MM.1S (cell line): Measurements from ENCODE around the gene MTCL1.

Source experiments
- DNase-seq: peaks from one replicate; pipeline ENCODE4 v3.0.0-alpha.2; 2015
- H2AFZ ChIP-seq: fragments of 300-600 bp; sonication (generic); 2 replicates; pipeline ENCODE4 v1.6.0; 2016; ENCODE audit warnings: antibody characterized with exemption, low read length
- H3F3A ChIP-seq: fragments of 300-600 bp; sonication (generic); 2 replicates; pipeline ENCODE4 v1.6.1; 2016; ENCODE audit warnings: mild to moderate bottlenecking, antibody characterized with exemption, low read length, moderate library complexity, mixed read lengths; ENCODE audit not compliant: insufficient read depth
- H3K27ac ChIP-seq: fragments of 300-600 bp; sonication (generic); 2 replicates; pipeline ENCODE4 v1.5.1; 2016; ENCODE audit warnings: mild to moderate bottlenecking, low read length
- H3K27me3 ChIP-seq: fragments of 300-600 bp; sonication (generic); replicated peaks from 2 replicates; pipeline ENCODE4 v1.6.0; 2016; ENCODE audit warnings: low read length; ENCODE audit not compliant: insufficient read depth
- H3K36me3 ChIP-seq: fragments of 300-600 bp; sonication (generic); replicated peaks from 2 replicates; pipeline ENCODE4 v1.6.1; 2016; ENCODE audit warnings: mild to moderate bottlenecking, low read length, mixed read lengths; ENCODE audit not compliant: insufficient read depth
- H3K4me1 ChIP-seq: fragments of 300-600 bp; sonication (generic); 2 replicates; pipeline ENCODE4 v1.6.1; 2016; ENCODE audit warnings: low read length, mixed read lengths
- H3K4me2 ChIP-seq: fragments of 300-600 bp; sonication (generic); 2 replicates; pipeline ENCODE4 v1.6.0; 2016; ENCODE audit warnings: low read depth, low read length
- H3K4me3 ChIP-seq: fragments of 300-600 bp; sonication (generic); 2 replicates; pipeline ENCODE4 v1.5.1; 2016; ENCODE audit warnings: low read length, mixed read lengths
- H3K79me2 ChIP-seq: fragments of 300-600 bp; sonication (generic); 2 replicates; pipeline ENCODE4 v1.6.1; 2016; ENCODE audit warnings: mixed run types, low read length, mixed read lengths
- H3K9ac ChIP-seq: fragments of 300-600 bp; sonication (generic); 2 replicates; pipeline ENCODE4 v1.6.1; 2016; ENCODE audit warnings: low read length, mixed read lengths
- H3K9me2 ChIP-seq: fragments of 300-600 bp; sonication (generic); replicated peaks from 2 replicates; pipeline ENCODE4 v1.6.1; 2016; ENCODE audit warnings: mild to moderate bottlenecking, low read length, mixed read lengths; ENCODE audit not compliant: insufficient read depth
- H3K9me3 ChIP-seq: fragments of 300-600 bp; sonication (generic); replicated peaks from 2 replicates; pipeline ENCODE4 v1.6.1; 2016; ENCODE audit warnings: mild to moderate bottlenecking, low read length, mixed read lengths; ENCODE audit not compliant: insufficient read depth
- H4K20me1 ChIP-seq: fragments of 300-600 bp; sonication (generic); 2 replicates; pipeline ENCODE4 v1.6.1; 2016; ENCODE audit warnings: mild to moderate bottlenecking, low read length, moderate library complexity, mixed read lengths; ENCODE audit not compliant: insufficient read depth
- EZH2 ChIP-seq: fragments of 300-600 bp; sonication (generic); optimal IDR thresholded peaks from 2 replicates; pipeline ENCODE3; 2017; ENCODE audit warnings: low read depth, mild to moderate bottlenecking, antibody characterized with exemption, low read length, mixed read lengths
- EZH2phosphoT487 ChIP-seq: fragments of 300-600 bp; sonication (generic); IDR thresholded peaks from 2 replicates; pipeline ENCODE4 v1.6.1; 2018; ENCODE audit warnings: antibody characterized with exemption, low read length
- TF ChIP-seq, protein P1 (sequence below): fragments of 300-600 bp; sonication (generic); IDR thresholded peaks from 2 replicates; pipeline ENCODE4 v1.5.1; 2016; ENCODE audit warnings: antibody characterized with exemption, low read length, mixed read lengths

MTCL1 gene

DNA sequence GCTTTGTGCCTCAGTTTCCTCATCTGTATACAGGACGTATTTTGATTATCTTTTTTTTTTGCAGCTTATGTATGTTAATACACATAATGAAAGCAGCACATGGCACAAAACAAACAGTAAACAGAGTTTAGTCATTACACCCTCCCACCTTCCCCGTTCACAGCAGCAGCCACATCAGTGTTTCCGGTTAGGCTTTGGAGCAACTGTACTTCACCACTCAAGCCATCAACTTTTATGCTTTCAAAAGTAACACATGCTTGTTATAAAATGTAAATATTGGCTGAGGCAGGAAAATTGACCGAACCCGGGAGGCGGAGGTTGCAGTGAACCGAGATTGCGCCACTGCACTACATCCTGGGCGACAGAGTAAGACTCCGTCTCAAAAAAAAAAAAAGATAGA, 117.3 kb downstream of the MTCL1 start:
- Histone ChIP-seq H3K4me3 (no peak overlapping the region), H3K4me1 (no peaks in the 10 kb centered on the region), H2AFZ (no peak overlapping the region), H3K9me3 (no peaks in the 10 kb centered on the region), H3F3A (no peaks in the 10 kb centered on the region), H3K79me2 (no peaks in the 10 kb centered on the region), H3K36me3 (no peaks in the 10 kb centered on the region), H3K27ac (no peak overlapping the region), H3K4me2 (no peak overlapping the region), H3K9ac (no peak overlapping the region), H3K27me3 (no peaks in the 10 kb centered on the region), H3K9me2 (no peaks in the 10 kb centered on the region), H4K20me1 (no peaks in the 10 kb centered on the region)
- TF ChIP-seq EZH2, result no peak
- no peak for TF ChIP-seq EZH2phosphoT487
- TF ChIP-seq, protein P1, sequence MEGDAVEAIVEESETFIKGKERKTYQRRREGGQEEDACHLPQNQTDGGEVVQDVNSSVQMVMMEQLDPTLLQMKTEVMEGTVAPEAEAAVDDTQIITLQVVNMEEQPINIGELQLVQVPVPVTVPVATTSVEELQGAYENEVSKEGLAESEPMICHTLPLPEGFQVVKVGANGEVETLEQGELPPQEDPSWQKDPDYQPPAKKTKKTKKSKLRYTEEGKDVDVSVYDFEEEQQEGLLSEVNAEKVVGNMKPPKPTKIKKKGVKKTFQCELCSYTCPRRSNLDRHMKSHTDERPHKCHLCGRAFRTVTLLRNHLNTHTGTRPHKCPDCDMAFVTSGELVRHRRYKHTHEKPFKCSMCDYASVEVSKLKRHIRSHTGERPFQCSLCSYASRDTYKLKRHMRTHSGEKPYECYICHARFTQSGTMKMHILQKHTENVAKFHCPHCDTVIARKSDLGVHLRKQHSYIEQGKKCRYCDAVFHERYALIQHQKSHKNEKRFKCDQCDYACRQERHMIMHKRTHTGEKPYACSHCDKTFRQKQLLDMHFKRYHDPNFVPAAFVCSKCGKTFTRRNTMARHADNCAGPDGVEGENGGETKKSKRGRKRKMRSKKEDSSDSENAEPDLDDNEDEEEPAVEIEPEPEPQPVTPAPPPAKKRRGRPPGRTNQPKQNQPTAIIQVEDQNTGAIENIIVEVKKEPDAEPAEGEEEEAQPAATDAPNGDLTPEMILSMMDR, result no peak
- DNase-seq, result no peak

DNA sequence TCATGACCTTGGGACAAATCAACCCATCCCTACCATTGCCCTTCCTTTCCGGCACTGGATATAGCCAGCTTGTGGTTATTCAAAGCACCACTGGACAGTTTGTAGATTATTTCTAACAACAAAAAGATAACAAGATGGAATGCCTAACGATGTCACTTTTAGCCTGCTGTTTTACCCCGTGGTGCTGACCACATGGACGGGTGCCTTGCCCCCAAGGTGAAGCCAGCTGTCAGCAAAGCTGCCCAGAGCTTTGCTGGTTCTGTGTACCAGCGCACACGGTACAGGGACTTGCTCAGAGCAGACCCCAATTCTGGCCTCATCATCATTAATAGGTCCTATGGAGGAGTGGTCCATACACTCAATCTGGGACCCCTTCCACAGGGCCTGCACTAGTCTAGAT, 118.2 kb downstream of the MTCL1 start:
- Histone ChIP-seq H3K4me3 (no peak overlapping the region), H3F3A (no peaks in the 10 kb centered on the region), H3K4me1 (no peaks in the 10 kb centered on the region), H3K36me3 (no peaks in the 10 kb centered on the region), H3K9me3 (no peaks in the 10 kb centered on the region), H3K9me2 (no peaks in the 10 kb centered on the region), H3K79me2 (no peaks in the 10 kb centered on the region), H3K9ac (no peak overlapping the region), H4K20me1 (no peaks in the 10 kb centered on the region), H3K4me2 (no peak overlapping the region), H3K27ac (no peak overlapping the region), H2AFZ (no peak overlapping the region), H3K27me3 (no peaks in the 10 kb centered on the region)
- TF ChIP-seq EZH2phosphoT487, result no peak
- no peak for TF ChIP-seq EZH2
- TF ChIP-seq, protein P1, result no peak
- no peak for DNase-seq

DNA sequence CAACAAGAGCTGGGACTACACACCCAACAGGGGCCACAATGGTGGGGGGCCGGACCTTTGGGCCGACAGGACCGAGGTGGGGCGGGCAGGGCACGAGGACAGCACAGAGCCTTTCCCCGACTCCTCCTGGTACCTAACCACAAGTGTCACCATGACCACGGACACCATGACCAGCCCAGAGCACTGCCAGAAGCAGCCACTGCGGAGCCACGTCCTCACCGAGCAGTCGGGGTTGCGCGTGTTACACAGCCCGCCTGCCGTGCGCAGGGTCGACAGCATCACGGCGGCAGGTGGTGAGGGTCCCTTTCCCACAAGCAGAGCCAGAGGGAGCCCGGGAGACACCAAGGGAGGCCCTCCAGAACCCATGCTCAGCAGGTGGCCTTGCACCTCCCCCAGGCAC, 119.5 kb downstream of the MTCL1 start:
- TF ChIP-seq EZH2phosphoT487 (no peak), EZH2 (no peak)
- TF ChIP-seq, protein P1, result no peak

DNA sequence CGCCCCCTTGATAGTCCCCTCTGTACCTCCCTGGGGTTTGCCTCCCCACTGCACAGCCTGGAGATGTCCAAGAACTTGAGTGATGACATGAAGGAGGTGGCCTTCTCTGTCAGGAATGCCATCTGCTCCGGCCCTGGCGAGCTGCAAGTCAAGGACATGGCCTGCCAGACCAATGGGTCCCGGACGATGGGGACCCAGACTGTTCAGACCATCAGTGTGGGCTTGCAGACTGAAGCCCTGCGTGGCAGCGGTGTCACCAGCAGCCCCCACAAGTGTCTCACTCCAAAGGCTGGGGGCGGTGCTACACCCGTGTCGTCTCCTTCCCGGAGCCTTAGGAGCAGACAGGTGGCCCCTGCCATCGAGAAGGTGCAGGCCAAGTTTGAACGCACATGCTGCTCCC, 119.9 kb downstream of the MTCL1 start:
- H3K9me2 ChIP-seq, result no peaks in the 10 kb centered on the region
- no peak overlapping the region for H3K4me3 ChIP-seq
- no peak overlapping the region for H3K4me2 ChIP-seq
- no peak overlapping the region for H3K9ac ChIP-seq
- H3K79me2 ChIP-seq, result no peaks in the 10 kb centered on the region
- H3K9me3 ChIP-seq, result no peaks in the 10 kb centered on the region
- H3F3A ChIP-seq, result no peaks in the 10 kb centered on the region
- no peaks in the 10 kb centered on the region for H3K36me3 ChIP-seq
- H2AFZ ChIP-seq, result no peak overlapping the region
- H3K27me3 ChIP-seq, result no peaks in the 10 kb centered on the region
- H4K20me1 ChIP-seq, result no peaks in the 10 kb centered on the region
- TF ChIP-seq, protein P1, result no peak
- no peak for TF ChIP-seq EZH2
- TF ChIP-seq EZH2phosphoT487, result no peak
- DNase-seq, result no peak
- no peak overlapping the region for H3K27ac ChIP-seq
- H3K4me1 ChIP-seq, result no peaks in the 10 kb centered on the region

More for the DNA sequence above, 119.5 kb downstream of the MTCL1 start:
- Histone ChIP-seq H3K27ac (no peak overlapping the region), H3K79me2 (no peaks in the 10 kb centered on the region), H3F3A (no peaks in the 10 kb centered on the region), H3K9ac (no peak overlapping the region), H2AFZ (no peak overlapping the region), H3K4me1 (no peaks in the 10 kb centered on the region), H3K9me3 (no peaks in the 10 kb centered on the region), H4K20me1 (no peaks in the 10 kb centered on the region), H3K36me3 (no peaks in the 10 kb centered on the region), H3K4me2 (no peak overlapping the region), H3K9me2 (no peaks in the 10 kb centered on the region), H3K4me3 (no peak overlapping the region), H3K27me3 (no peaks in the 10 kb centered on the region)
- no peak for DNase-seq
